Activated naive CD4-positive, alpha-beta T cell treated with Interleukin-2 at 50 U/mL for 16 hours (primary cell): Measurements from ENCODE around the gene TAGLN3.

ENCODE experiments used
- DNase-seq: peaks from one replicate; pipeline ENCODE4 v3.0.0-alpha.2; 2020

Gene TAGLN3

GRCh38 chr3:111978583-111979433, 19.9 kb upstream of the TAGLN3 start, which contains the start of gene ABHD10:
Gene ABHD10, plus strand, starts transcription at chr3:111979026. Its CDS starts 36 bp downstream, at chr3:111979062.
- DNase-seq: peak; percentile 97

GRCh38 chr3:111979434-111980038, 19.2 kb upstream of the TAGLN3 start:
- DNase-seq: no peak

- DNase-seq: peak; percentile 73
Measured at GRCh38 chr3:111980716-111981456, 17.8 kb upstream of the TAGLN3 start.

GRCh38 chr3:111981457-111981763, 17.3 kb upstream of the TAGLN3 start:
- DNase-seq: no peak

GRCh38 chr3:111984636-111985298, 14.0 kb upstream of the TAGLN3 start:
- DNase-seq: no peak

- no peak for DNase-seq
Measured at GRCh38 chr3:111986800-111987199, 11.9 kb upstream of the TAGLN3 start.

GRCh38 chr3:111989061-111989678, 9.6 kb upstream of the TAGLN3 start:
- DNase-seq: no peak

- DNase-seq: no peak
Measured at GRCh38 chr3:111993038-111993437, 5.7 kb upstream of the TAGLN3 start.

- no peak for DNase-seq
Measured at GRCh38 chr3:111999484-112000324, 982 bp downstream of the TAGLN3 start.

GRCh38 chr3:112000367-112000771, 1.6 kb downstream of the TAGLN3 start:
- DNase-seq: no peak

- no peak for DNase-seq
Measured at GRCh38 chr3:112000966-112001365, 2.2 kb downstream of the TAGLN3 start.

GRCh38 chr3:112001526-112001925, 2.8 kb downstream of the TAGLN3 start:
- DNase-seq: no peak

GRCh38 chr3:112002096-112002971, 3.6 kb downstream of the TAGLN3 start:
- peak; percentile 63 for DNase-seq

GRCh38 chr3:112003321-112004080, 4.8 kb downstream of the TAGLN3 start:
- DNase-seq: no peak

- DNase-seq: no peak
Measured at GRCh38 chr3:112004187-112004586, 5.5 kb downstream of the TAGLN3 start.

GRCh38 chr3:112004669-112005068, 5.9 kb downstream of the TAGLN3 start:
- no peak for DNase-seq

- no peak for DNase-seq
Measured at GRCh38 chr3:112005091-112005672, 6.5 kb downstream of the TAGLN3 start.

- no peak for DNase-seq
Measured at GRCh38 chr3:112007633-112008032, 8.9 kb downstream of the TAGLN3 start.

GRCh38 chr3:112009670-112010069, 10.9 kb downstream of the TAGLN3 start:
- no peak for DNase-seq

GRCh38 chr3:112010636-112011035, 11.9 kb downstream of the TAGLN3 start:
- DNase-seq: no peak
